Uterus (tissue), 2 donors: ENCODE results near the gene SCG5.

ENCODE experiments used
- POLR2A ChIP-seq, 2 donors: fragments of 450-650 bp; IDR thresholded peaks; one replicate each; pipeline ENCODE4 v1.6.1; 2016; ENCODE audit warnings: antibody characterized with exemption in 2 of 2, mild to moderate bottlenecking in 1 of 2, moderate library complexity in 1 of 2
- TF ChIP-seq, protein P1 (sequence below), 4 experiments: fragments of 200-600 bp in 2 of 4; fragments of 450-650 bp in 2 of 4; sonication (generic) in 2 of 4; IDR thresholded peaks; one replicate each; pipeline ENCODE4 v1.5.1; 2016 to 2019; ENCODE audit warnings: antibody characterized with exemption in 4 of 4, mild to moderate bottlenecking in 2 of 4, moderate library complexity in 1 of 4

DNA sequence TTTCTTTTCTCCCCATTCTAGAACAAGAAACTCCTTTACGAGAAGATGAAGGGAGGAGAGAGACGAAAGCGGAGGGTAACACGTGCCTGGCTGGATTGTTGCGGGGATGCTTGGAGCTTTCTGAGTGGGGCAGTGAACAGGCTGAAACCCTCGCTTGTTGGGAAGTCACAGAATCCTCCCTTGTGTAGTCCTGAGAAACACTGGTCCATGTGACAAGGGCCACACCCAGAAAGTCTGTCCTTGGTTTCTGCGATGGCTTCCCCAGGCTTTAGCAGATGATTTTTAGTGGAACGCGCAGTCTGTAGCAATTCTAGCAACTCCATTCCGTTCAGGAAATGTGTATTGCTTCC, 50.2 kb downstream of the SCG5 start:
- TF ChIP-seq, protein P1, sequence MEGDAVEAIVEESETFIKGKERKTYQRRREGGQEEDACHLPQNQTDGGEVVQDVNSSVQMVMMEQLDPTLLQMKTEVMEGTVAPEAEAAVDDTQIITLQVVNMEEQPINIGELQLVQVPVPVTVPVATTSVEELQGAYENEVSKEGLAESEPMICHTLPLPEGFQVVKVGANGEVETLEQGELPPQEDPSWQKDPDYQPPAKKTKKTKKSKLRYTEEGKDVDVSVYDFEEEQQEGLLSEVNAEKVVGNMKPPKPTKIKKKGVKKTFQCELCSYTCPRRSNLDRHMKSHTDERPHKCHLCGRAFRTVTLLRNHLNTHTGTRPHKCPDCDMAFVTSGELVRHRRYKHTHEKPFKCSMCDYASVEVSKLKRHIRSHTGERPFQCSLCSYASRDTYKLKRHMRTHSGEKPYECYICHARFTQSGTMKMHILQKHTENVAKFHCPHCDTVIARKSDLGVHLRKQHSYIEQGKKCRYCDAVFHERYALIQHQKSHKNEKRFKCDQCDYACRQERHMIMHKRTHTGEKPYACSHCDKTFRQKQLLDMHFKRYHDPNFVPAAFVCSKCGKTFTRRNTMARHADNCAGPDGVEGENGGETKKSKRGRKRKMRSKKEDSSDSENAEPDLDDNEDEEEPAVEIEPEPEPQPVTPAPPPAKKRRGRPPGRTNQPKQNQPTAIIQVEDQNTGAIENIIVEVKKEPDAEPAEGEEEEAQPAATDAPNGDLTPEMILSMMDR (IDR thresholded peaks at IDR 0.05) = no peak
- TF ChIP-seq POLR2A (IDR thresholded peaks at IDR 0.05) = no peak
